H9 (cell line): Measurements from ENCODE around the gene YTHDC2. TPM values are rescaled to one million over a fixed set of nuclear protein-coding genes. Genes with fewer than 3 reads are reported as not detected.
A peak's percentile ranks its signal among the peaks of the same experiment; 100 is the strongest.

Experiments used
- DNase-seq: peaks from one replicate; pipeline ENCODE4 v3.0.0-alpha.2; 2017
- H2AFZ ChIP-seq: one replicate; pipeline ENCODE4 v1.6.1; 2013; ENCODE audit warnings: mild to moderate bottlenecking, low read length, control low read depth, moderate library complexity
- H2AK5ac ChIP-seq: 2 replicates; pipeline ENCODE4 v1.6.1; 2013; ENCODE audit warnings: low read length, control low read depth, mixed read lengths; ENCODE audit not compliant: insufficient read length
- H2BK120ac ChIP-seq: one replicate; pipeline ENCODE4 v1.6.1; 2013; ENCODE audit warnings: low read depth, mild to moderate bottlenecking, low read length, control low read depth, inconsistent platforms; ENCODE audit not compliant: poor library complexity, severe bottlenecking
- H2BK12ac ChIP-seq: 2 replicates; pipeline ENCODE4 v1.6.1; 2013; ENCODE audit warnings: low read length, control low read depth, mixed read lengths, low read depth; ENCODE audit not compliant: insufficient read length
- H2BK15ac ChIP-seq: 2 replicates; pipeline ENCODE4 v1.6.1; 2013; ENCODE audit warnings: low read depth, low read length, control low read depth
- H2BK20ac ChIP-seq: one replicate; pipeline ENCODE4 v1.6.1; 2013; ENCODE audit warnings: low read depth, mild to moderate bottlenecking, low read length, control low read depth, inconsistent platforms; ENCODE audit not compliant: poor library complexity, severe bottlenecking
- H2BK5ac ChIP-seq: 2 replicates; pipeline ENCODE4 v1.6.1; 2013; ENCODE audit warnings: low read length, control low read depth, mixed read lengths; ENCODE audit not compliant: insufficient read length
- H3K14ac ChIP-seq: 2 replicates; pipeline ENCODE4 v1.6.1; 2013; ENCODE audit warnings: low read length, control low read depth; ENCODE audit not compliant: insufficient read depth
- H3K18ac ChIP-seq: 2 replicates; pipeline ENCODE4 v1.6.1; 2013; ENCODE audit warnings: low read depth, mild to moderate bottlenecking, mixed read lengths, low read length, control low read depth; ENCODE audit not compliant: insufficient read length
- H3K23ac ChIP-seq: 2 replicates; pipeline ENCODE4 v1.6.1; 2013; ENCODE audit warnings: low read length, control low read depth, mixed read lengths, low read depth; ENCODE audit not compliant: insufficient read length
- H3K23me2 ChIP-seq: 2 replicates; pipeline ENCODE4 v1.6.1; 2013; ENCODE audit warnings: low read depth, mild to moderate bottlenecking, mixed read lengths, low read length, control low read depth; ENCODE audit not compliant: insufficient read length, poor library complexity, severe bottlenecking
- H3K27ac ChIP-seq: 2 replicates; pipeline ENCODE4 v1.5.1; 2013; ENCODE audit warnings: low read length, control low read depth, mixed read lengths, low read depth; ENCODE audit not compliant: insufficient read length
- H3K27me3 ChIP-seq: 2 replicates; pipeline ENCODE4 v1.6.1; 2013; ENCODE audit warnings: low read length, control low read depth, inconsistent platforms; ENCODE audit not compliant: insufficient read depth
- H3K4ac ChIP-seq: 2 replicates; pipeline ENCODE4 v1.6.1; 2013; ENCODE audit warnings: low read depth, mild to moderate bottlenecking, control low read depth, inconsistent platforms, low read length, moderate library complexity
- H3K4me1 ChIP-seq: 2 replicates; pipeline ENCODE4 v1.6.1; 2013; ENCODE audit warnings: low read length, control low read depth, inconsistent platforms; ENCODE audit not compliant: insufficient read depth
- H3K4me2 ChIP-seq: 2 replicates; pipeline ENCODE4 v1.6.1; 2013; ENCODE audit warnings: low read length, control low read depth, mixed read lengths; ENCODE audit not compliant: insufficient read length, insufficient read depth
- H3K56ac ChIP-seq: 2 replicates; pipeline ENCODE4 v1.6.1; 2013; ENCODE audit warnings: low read depth, mild to moderate bottlenecking, mixed read lengths, low read length, control low read depth; ENCODE audit not compliant: insufficient read length
- H3K79me1 ChIP-seq: 2 replicates; pipeline ENCODE4 v1.6.1; 2013; ENCODE audit warnings: low read depth, mild to moderate bottlenecking, moderate library complexity, low read length, control low read depth, inconsistent platforms; ENCODE audit not compliant: insufficient read depth, poor library complexity, severe bottlenecking
- H3K79me2 ChIP-seq: 2 replicates; pipeline ENCODE4 v1.6.1; 2013; ENCODE audit warnings: low read length, control low read depth, inconsistent platforms; ENCODE audit not compliant: insufficient read depth
- H3K9ac ChIP-seq: 2 replicates; pipeline ENCODE4 v1.6.1; 2013; ENCODE audit warnings: low read length, control low read depth, mixed read lengths; ENCODE audit not compliant: insufficient read length; ENCODE audit errors: extremely low read depth
- H3K9me3 ChIP-seq: one replicate; pipeline ENCODE4 v1.6.1; 2013; ENCODE audit warnings: low read depth, low read length, inconsistent platforms; ENCODE audit not compliant: control insufficient read depth
- H3T11ph ChIP-seq: one replicate; pipeline ENCODE4 v1.6.1; 2013; ENCODE audit warnings: mild to moderate bottlenecking, low read length, control low read depth, inconsistent platforms
- H4K20me1 ChIP-seq: one replicate; pipeline ENCODE4 v1.6.1; 2013; ENCODE audit not compliant: control insufficient read depth, insufficient read length, insufficient read depth
- H4K5ac ChIP-seq: 2 replicates; pipeline ENCODE4 v1.6.1; 2013; ENCODE audit warnings: low read depth, mild to moderate bottlenecking, mixed read lengths, low read length, control low read depth; ENCODE audit not compliant: insufficient read length
- H4K8ac ChIP-seq: replicated peaks from 2 replicates; pipeline ENCODE4 v1.6.1; 2013; ENCODE audit warnings: low read length, control low read depth, mixed read lengths, low read depth; ENCODE audit not compliant: insufficient read length
- H4K91ac ChIP-seq: 2 replicates; pipeline ENCODE4 v1.6.1; 2013; ENCODE audit warnings: low read depth, mild to moderate bottlenecking, moderate library complexity, mixed read lengths, low read length, control low read depth; ENCODE audit not compliant: insufficient read length
- H3K27ac Mint-ChIP-seq, 3 experiments: 2 replicates in 2 of 3; 3 replicates in 1 of 3; pipeline ENCODE4 v1.8.0; 2020 to 2021; ENCODE audit warnings: mixed read lengths in 3 of 3, mild to moderate bottlenecking in 1 of 3, moderate library complexity in 1 of 3
- H3K27me3 Mint-ChIP-seq: 2 replicates; pipeline ENCODE4 v1.8.0; 2021; ENCODE audit warnings: low read depth, mild to moderate bottlenecking, moderate library complexity, mixed read lengths
- H3K36me3 Mint-ChIP-seq, 3 experiments: 2 replicates in 2 of 3; 3 replicates in 1 of 3; pipeline ENCODE4 v1.8.0; 2020 to 2021; ENCODE audit warnings: low read depth in 3 of 3, mixed read lengths in 3 of 3; ENCODE audit not compliant: insufficient read depth in 1 of 3
- H3K4me1 Mint-ChIP-seq, 2 experiments: 2 replicates each; pipeline ENCODE4 v1.8.0; 2020; ENCODE audit warnings: mixed read lengths in 2 of 2
- H3K4me3 Mint-ChIP-seq, 2 experiments: 2 replicates in 1 of 2; 3 replicates in 1 of 2; pipeline ENCODE4 v1.8.0; 2020 to 2021; ENCODE audit warnings: mild to moderate bottlenecking in 2 of 2, mixed read lengths in 2 of 2, moderate library complexity in 1 of 2
- H3K9me3 Mint-ChIP-seq, 2 experiments: 2 replicates in 1 of 2; 3 replicates in 1 of 2; pipeline ENCODE4 v1.8.0; 2020; ENCODE audit warnings: mild to moderate bottlenecking in 2 of 2, mixed read lengths in 2 of 2, moderate library complexity in 1 of 2
- CTCF ChIP-seq: fragments of 200-600 bp; sonication (generic); conservative IDR thresholded peaks from 3 replicates; pipeline ENCODE4 v1.8.0; 2021; ENCODE audit warnings: antibody characterized with exemption, mild to moderate bottlenecking
- WGBS: extraction: QIAGEN DNeasy Blood & Tissue Kit; methylation state at CpG from one replicate; pipeline ENCODE4 v1.1.7; 2013; ENCODE audit warnings: missing lambda C conversion rate, low lambda C conversion rate, mixed read lengths; ENCODE audit not compliant: insufficient read length; ENCODE audit errors: extremely low coverage; 5-methylcytosine and 5-hydroxymethylcytosine counted together
- total RNA-seq: library from RNA; stranded (reverse); gene quantifications from 2 replicates; pipeline ENCODE4 v1.2.1, GENCODE V29; 2021

The YTHDC2 gene
- total RNA-seq, 1 experiment from 2014 or later = 22.5 TPM

GRCh38 chr5:113612060-113612496 is 98.6 kb downstream of the YTHDC2 start:
- H2BK20ac ChIP-seq = no peak overlapping the region
- H3K9ac ChIP-seq = no peak overlapping the region
- H3K56ac ChIP-seq = no peak overlapping the region
- no peaks in the 10 kb centered on the region for H3K23me2 ChIP-seq
- H4K5ac ChIP-seq = no peak overlapping the region
- Mint-ChIP-seq H3K9me3 (peaks cover 26 to 32% of the 10 kb centered on the region in 2 experiments), H3K27ac (no peak overlapping the region), H3K36me3 (peaks cover 7 to 23% (median 10%) of the 10 kb centered on the region in 3 experiments), H3K4me1 (peaks cover 16 to 27% of the 10 kb centered on the region in 2 experiments), H3K27me3 (no peaks in the 10 kb centered on the region), H3K4me3 (no peak overlapping the region)
- no peak overlapping the region for H2BK15ac ChIP-seq
- H3K79me2 ChIP-seq = no peaks in the 10 kb centered on the region
- H3K4me2 ChIP-seq = no peak overlapping the region
- H3K79me1 ChIP-seq = no peaks in the 10 kb centered on the region
- peak; percentile 84 for TF ChIP-seq CTCF
- no peak for DNase-seq
- peak overlapping the region; percentile 24 for H2AFZ ChIP-seq
- H3K27ac ChIP-seq = no peak overlapping the region
- H3K18ac ChIP-seq = no peak overlapping the region
- no peak overlapping the region for H3T11ph ChIP-seq
- no peak overlapping the region for H2BK12ac ChIP-seq
- no peak overlapping the region for H3K23ac ChIP-seq
- no peak overlapping the region for H4K91ac ChIP-seq
- H3K4me1 ChIP-seq = peaks cover 5% of the 10 kb centered on the region
- no peak overlapping the region for H2BK5ac ChIP-seq
- H4K20me1 ChIP-seq = no peaks in the 10 kb centered on the region
- H3K27me3 ChIP-seq = no peaks in the 10 kb centered on the region
- WGBS = no CpG with 5 or more reads among the region's 4 CpGs
- no peak overlapping the region for H4K8ac ChIP-seq
- H3K14ac ChIP-seq = no peak overlapping the region
- H3K9me3 ChIP-seq = no peaks in the 10 kb centered on the region
- no peak overlapping the region for H2BK120ac ChIP-seq
- no peak overlapping the region for H2AK5ac ChIP-seq
- H3K4ac ChIP-seq = no peak overlapping the region
